ENCODE measurements around the gene PDE6G. TPM values are rescaled to one million over a fixed set of nuclear protein-coding genes. Genes with fewer than 3 reads are reported as not detected.

Gene PDE6G
- total RNA-seq, result not detected
- long read RNA-seq, result 0 reads

- DNase-seq, result no peak
- ATAC-seq (ENCODE audit: poor library complexity), result no peak
- intact Hi-C loops (cut with DNase I), result no loop called here
These were observed at the start of gene PDE6G for GRCh38 chr17:81656118-81656743. PDE6G (minus strand) TSS chr17:81656542; CDS start chr17:81653305, 3,237 bp downstream.

GRCh38 chr17:81705518-81706231 lies 49.3 kb upstream of the PDE6G start:
- ATAC-seq (ENCODE audit: poor library complexity), result no peak
- intact Hi-C loops (cut with DNase I), result no loop called here
- no peak for DNase-seq

GRCh38 chr17:81703747-81704654 lies 47.7 kb upstream of the PDE6G start:
- intact Hi-C loops (cut with DNase I), result no loop called here
- DNase-seq, result no peak
- ATAC-seq (ENCODE audit: poor library complexity), result no peak

- intact Hi-C loops (cut with DNase I), result no loop called here
- DNase-seq (peak; percentile 97), ATAC-seq (ENCODE audit: poor library complexity) (peak; percentile 95)
These were observed 46.8 kb upstream of the PDE6G start, which contains the start of gene MRPL12 for GRCh38 chr17:81702934-81703746. MRPL12 (plus strand) TSS chr17:81703367; CDS start chr17:81703502, 135 bp downstream.

GRCh38 chr17:81701288-81702071 lies 45.1 kb upstream of the PDE6G start:
- DNase-seq (no peak), ATAC-seq (ENCODE audit: poor library complexity) (no peak)
- intact Hi-C loops (cut with DNase I), result no loop called here

- intact Hi-C loops (cut with DNase I), result no loop called here
- ATAC-seq (ENCODE audit: poor library complexity) (no peak), DNase-seq (no peak)
These were observed 44.3 kb upstream of the PDE6G start for GRCh38 chr17:81700353-81701287.

GRCh38 chr17:81697261-81698044 lies 41.1 kb upstream of the PDE6G start:
- ATAC-seq (ENCODE audit: poor library complexity), result peak; percentile 46
- no peak for DNase-seq
- intact Hi-C loops (cut with DNase I), result no loop called here

- intact Hi-C loops (cut with DNase I), result no loop called here
- DNase-seq (no peak), ATAC-seq (ENCODE audit: poor library complexity) (peak; percentile 9)
These were observed 40.0 kb upstream of the PDE6G start for GRCh38 chr17:81696218-81696941.

GRCh38 chr17:81695801-81696200 lies 39.5 kb upstream of the PDE6G start:
- no peak for DNase-seq
- intact Hi-C loops (cut with DNase I), result no loop called here
- no peak for ATAC-seq (ENCODE audit: poor library complexity)

GRCh38 chr17:81695211-81695610 lies 38.9 kb upstream of the PDE6G start:
- DNase-seq (no peak), ATAC-seq (ENCODE audit: poor library complexity) (no peak)
- intact Hi-C loops (cut with DNase I), result no loop called here

GRCh38 chr17:81694810-81695209 lies 38.5 kb upstream of the PDE6G start:
- DNase-seq, result no peak
- no peak for ATAC-seq (ENCODE audit: poor library complexity)
- intact Hi-C loops (cut with DNase I), result no loop called here

- DNase-seq (no peak), ATAC-seq (ENCODE audit: poor library complexity) (no peak)
- intact Hi-C loops (cut with DNase I), result no loop called here
These were observed 37.3 kb upstream of the PDE6G start for GRCh38 chr17:81693509-81694210.

- intact Hi-C loops (cut with DNase I), result no loop called here
- DNase-seq (no peak), ATAC-seq (ENCODE audit: poor library complexity) (no peak)
These were observed 35.3 kb upstream of the PDE6G start for GRCh38 chr17:81691608-81692007.

GRCh38 chr17:81691196-81691595 lies 34.9 kb upstream of the PDE6G start:
- DNase-seq, result no peak

GRCh38 chr17:81690549-81690948 lies 34.2 kb upstream of the PDE6G start:
- ATAC-seq (ENCODE audit: poor library complexity), result no peak
- intact Hi-C loops (cut with DNase I), result no loop called here
- no peak for DNase-seq

More at GRCh38 chr17:81691196-81691595, 34.9 kb upstream of the PDE6G start:
- ATAC-seq (ENCODE audit: poor library complexity), result no peak
- intact Hi-C loops (cut with DNase I), result no loop called here
